Uterus (tissue), 2 donors: Measurements from ENCODE around the gene STIM2.

ENCODE experiments used
- CTCF ChIP-seq, 4 experiments: fragments of 200-600 bp in 2 of 4; fragments of 450-650 bp in 2 of 4; sonication (generic) in 2 of 4; IDR thresholded peaks; one replicate each; pipeline ENCODE4 v1.5.1; 2016 to 2019; ENCODE audit warnings: antibody characterized with exemption in 4 of 4, mild to moderate bottlenecking in 2 of 4, moderate library complexity in 1 of 4
- POLR2A ChIP-seq, 2 donors: fragments of 450-650 bp; IDR thresholded peaks; one replicate each; pipeline ENCODE4 v1.6.1; 2016; ENCODE audit warnings: antibody characterized with exemption in 2 of 2, mild to moderate bottlenecking in 1 of 2, moderate library complexity in 1 of 2

DNA sequence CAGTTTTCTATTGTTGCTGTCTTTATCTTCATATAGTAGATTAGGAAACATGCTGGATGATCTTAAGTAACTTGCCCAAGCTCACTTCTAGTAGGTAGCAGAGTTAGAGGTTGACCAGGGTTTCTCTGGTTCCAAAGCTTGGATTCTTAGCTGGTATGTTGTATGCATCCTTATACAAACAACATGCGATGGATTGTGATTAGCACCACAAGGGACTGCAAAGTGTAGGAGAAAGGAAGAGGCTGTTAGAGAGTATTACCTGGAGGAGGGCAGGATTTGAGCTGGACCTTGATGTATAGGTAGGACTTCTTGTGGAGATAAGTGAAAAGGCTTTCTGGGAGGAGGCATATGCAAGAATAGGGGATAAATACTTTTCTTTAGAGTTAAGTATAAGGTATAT is 5.6 kb downstream of the STIM2 start:
- TF ChIP-seq POLR2A (IDR thresholded peaks at IDR 0.05) = no peak
- no peak for TF ChIP-seq CTCF (IDR thresholded peaks at IDR 0.05)
